Mesendoderm (in vitro differentiated cells): ENCODE results near the gene TMEM184C.

ENCODE experiments used
- DNase-seq: peaks from one replicate; pipeline ENCODE4 v3.0.0; 2013
- H2AK5ac ChIP-seq: 2 replicates; pipeline ENCODE4 v1.6.1; 2013; ENCODE audit warnings: low read length, inconsistent platforms
- H2BK120ac ChIP-seq: 2 replicates; pipeline ENCODE4 v1.6.1; 2013; ENCODE audit warnings: low read depth, mild to moderate bottlenecking, low read length, moderate library complexity, mixed read lengths
- H2BK15ac ChIP-seq: replicated peaks from 2 replicates; pipeline ENCODE4 v1.6.1; 2013; ENCODE audit warnings: low read depth, mild to moderate bottlenecking, moderate library complexity
- H2BK5ac ChIP-seq: 2 replicates; pipeline ENCODE4 v1.6.1; 2013; ENCODE audit warnings: low read length, inconsistent platforms
- H3K18ac ChIP-seq: 2 replicates; pipeline ENCODE4 v1.6.1; 2013; ENCODE audit warnings: mild to moderate bottlenecking, low read length, mixed read lengths
- H3K23ac ChIP-seq: one replicate; pipeline ENCODE4 v1.6.1; 2013; ENCODE audit warnings: low read length
- H3K27ac ChIP-seq: 2 replicates; pipeline ENCODE4 v1.5.1; 2013; ENCODE audit warnings: low read depth, mild to moderate bottlenecking, inconsistent platforms, low read length, moderate library complexity
- H3K27me3 ChIP-seq: 2 replicates; pipeline ENCODE4 v1.6.1; 2013; ENCODE audit warnings: low read length, control low read depth, mild to moderate bottlenecking, inconsistent platforms; ENCODE audit not compliant: insufficient read depth, poor library complexity
- H3K36me3 ChIP-seq: 2 replicates; pipeline ENCODE4 v1.6.1; 2013; ENCODE audit warnings: low read length, inconsistent platforms; ENCODE audit not compliant: control insufficient read depth, insufficient read depth
- H3K4ac ChIP-seq: one replicate; pipeline ENCODE4 v1.6.1; 2013; ENCODE audit warnings: low read depth, mild to moderate bottlenecking, low read length, moderate library complexity
- H3K4me1 ChIP-seq: 2 replicates; pipeline ENCODE4 v1.6.1; 2013; ENCODE audit warnings: low read depth, low read length, inconsistent platforms; ENCODE audit not compliant: control insufficient read depth
- H3K4me2 ChIP-seq: 2 replicates; pipeline ENCODE4 v1.6.1; 2013; ENCODE audit warnings: low read length
- H3K4me3 ChIP-seq: 2 replicates; pipeline ENCODE4 v1.5.1; 2013; ENCODE audit warnings: mild to moderate bottlenecking, low read length
- H3K56ac ChIP-seq: one replicate; pipeline ENCODE4 v1.6.1; 2013; ENCODE audit warnings: low read length
- H3K79me1 ChIP-seq: 2 replicates; pipeline ENCODE4 v1.6.1; 2013; ENCODE audit warnings: low read length, inconsistent platforms
- H3K79me2 ChIP-seq: 2 replicates; pipeline ENCODE4 v1.6.1; 2013; ENCODE audit warnings: mild to moderate bottlenecking, low read length; ENCODE audit not compliant: control insufficient read depth, insufficient read depth
- H3K9ac ChIP-seq: 2 replicates; pipeline ENCODE4 v1.6.1; 2013; ENCODE audit warnings: low read length, inconsistent platforms
- H4K5ac ChIP-seq: one replicate; pipeline ENCODE4 v1.6.1; 2013; ENCODE audit warnings: low read length
- H4K8ac ChIP-seq: one replicate; pipeline ENCODE4 v1.6.1; 2013; ENCODE audit warnings: low read depth, mild to moderate bottlenecking, control low read depth, low read length, moderate library complexity
- WGBS: extraction: QIAGEN DNeasy Blood & Tissue Kit; methylation state at CpG from one replicate; pipeline ENCODE4 v1.1.7; 2013; ENCODE audit warnings: low lambda C conversion rate, missing lambda C conversion rate; ENCODE audit not compliant: insufficient coverage; ENCODE audit errors: extremely low coverage; 5-methylcytosine and 5-hydroxymethylcytosine counted together

Gene TMEM184C

GRCh38 chr4:147717878-147718277, 100.7 kb downstream of the TMEM184C start:
- Histone ChIP-seq H3K9ac (no peak overlapping the region), H3K36me3 (no peaks in the 10 kb centered on the region), H4K5ac (no peak overlapping the region), H3K18ac (no peak overlapping the region), H2BK15ac (no peak overlapping the region), H3K4me3 (no peak overlapping the region), H3K4ac (no peak overlapping the region), H3K4me1 (no peaks in the 10 kb centered on the region), H3K56ac (no peak overlapping the region), H3K4me2 (no peak overlapping the region), H4K8ac (no peak overlapping the region), H2BK120ac (no peak overlapping the region), H2AK5ac (no peak overlapping the region), H2BK5ac (no peak overlapping the region), H3K27ac (no peak overlapping the region), H3K79me2 (no peaks in the 10 kb centered on the region), H3K79me1 (no peaks in the 10 kb centered on the region), H3K27me3 (no peaks in the 10 kb centered on the region), H3K23ac (no peak overlapping the region)
- DNase-seq = no peak
- WGBS = no CpG with 5 or more reads among the region's 1 CpG
